Right cardiac atrium (tissue), 5 donors: ENCODE data around the gene MAG. TPM values are rescaled to one million over a fixed set of nuclear protein-coding genes. Genes with fewer than 3 reads are reported as not detected.

ENCODE experiments used
- ATAC-seq, 2 donors: fragments of 200-7000 bp; cut with Tn5 transposase; one replicate each; pipeline versions ENCODE4 v1.8.0 to v1.9.1; 2020; ENCODE audit warnings: moderate library complexity in 2 of 2, mild to moderate bottlenecking in 1 of 2
- DNase-seq, 3 donors: peaks; one replicate each; pipeline ENCODE4 v3.0.0-alpha.2; 2020
- H3K27ac ChIP-seq: one replicate; pipeline ENCODE4 v1.5.1; 2013; ENCODE audit warnings: mild to moderate bottlenecking, low read length, control low read depth, moderate library complexity
- H3K27me3 ChIP-seq: one replicate; pipeline ENCODE4 v1.6.1; 2013; ENCODE audit not compliant: control insufficient read depth, insufficient read depth
- H3K4me1 ChIP-seq: one replicate; pipeline ENCODE4 v1.6.1; 2013; ENCODE audit warnings: low read length; ENCODE audit not compliant: control insufficient read depth, insufficient read depth
- H3K4me3 ChIP-seq: one replicate; pipeline ENCODE4 v1.5.1; 2013; ENCODE audit warnings: low read length, control low read depth
- H3K9me3 ChIP-seq: one replicate; pipeline ENCODE4 v1.6.1; 2013; ENCODE audit warnings: low read length; ENCODE audit not compliant: control insufficient read depth
- WGBS: extraction: QIAGEN DNeasy Blood & Tissue Kit; methylation state at CpG from one replicate; pipeline ENCODE4 v1.1.7; 2013; 5-methylcytosine and 5-hydroxymethylcytosine counted together
- intact Hi-C, 4 donors: fragments of 100-400 bp; cut with DNase I; formaldehyde crosslinking; loops; one replicate each; pipeline versions ENCODE4 v1.11.0 to v1.14.0; 2022 to 2023
- polyA plus RNA-seq: library from polyadenylated mRNA; stranded (reverse); fragments of 200-250 nt; gene quantifications from one replicate; pipeline ENCODE4 v1.2.3, GENCODE V29; 2013
- total RNA-seq, 4 donors: library from RNA; stranded (reverse); fragmentation: NEBNext Ultra II Directional; extraction: Animal tissue kit (Norgen Biotek cat#: 25700); gene quantifications; one replicate each; pipeline ENCODE4 v1.2.1, GENCODE V29; 2021
- donor health status: healthy with polysubstance abuse.
- donor health status: DM: no; HTN: yes; CAD: no.
- donor health status: DM: no; HTN: no; CAD: no.
- donor health status: DM: no; HTN: yes; CAD: no; lungs with severe emphysema.
- donor health status: DM: yes; HTN: yes; CAD: no.

Gene MAG
- total and polyA plus RNA-seq, 5 donors: 1.3 TPM; not detected in 4

DNA sequence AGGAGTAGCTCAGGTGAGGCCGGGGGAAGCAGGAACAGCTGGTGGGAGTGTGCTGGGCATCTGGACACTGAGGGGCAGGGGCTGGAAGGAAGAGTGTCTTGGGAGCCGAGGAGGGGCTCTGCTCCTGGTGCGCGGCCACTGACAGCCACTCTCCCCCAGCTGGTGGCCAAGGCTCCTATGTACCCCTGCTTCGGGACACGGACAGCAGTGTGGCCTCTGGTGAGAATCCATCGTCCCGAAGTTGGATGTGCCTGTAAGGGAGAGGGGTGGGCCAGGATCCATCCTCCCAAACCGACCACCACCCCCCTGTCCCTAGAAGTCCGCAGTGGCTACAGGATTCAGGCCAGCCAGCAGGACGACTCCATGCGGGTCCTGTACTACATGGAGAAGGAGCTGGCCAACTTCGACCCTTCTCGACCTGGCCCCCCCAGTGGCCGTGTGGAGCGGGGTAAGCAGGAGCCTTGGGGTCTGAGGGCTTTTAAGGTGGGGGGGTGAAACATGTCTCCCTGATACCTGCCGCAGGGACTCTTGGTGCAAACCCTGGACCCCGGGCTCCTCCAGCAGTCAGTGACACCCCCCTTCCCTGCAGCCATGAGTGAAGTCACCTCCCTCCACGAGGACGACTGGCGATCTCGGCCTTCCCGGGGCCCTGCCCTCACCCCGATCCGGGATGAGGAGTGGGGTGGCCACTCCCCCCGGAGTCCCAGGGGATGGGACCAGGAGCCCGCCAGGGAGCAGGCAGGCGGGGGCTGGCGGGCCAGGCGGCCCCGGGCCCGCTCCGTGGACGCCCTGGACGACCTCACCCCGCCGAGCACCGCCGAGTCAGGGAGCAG, 25.2 kb upstream of the MAG start:
- ATAC-seq (peak; percentile 10 to 42), DNase-seq (peak; percentile 65 to 85 (median 83))
- Histone ChIP-seq H3K4me3 (peak overlapping the region; percentile 98), H3K27me3 (no peaks in the 10 kb centered on the region), H3K9me3 (no peaks in the 10 kb centered on the region), H3K27ac (peak overlapping the region; percentile 83), H3K4me1 (peaks cover 2% of the 10 kb centered on the region)
- 34% methylated on average over 39 of the region's 39 CpGs for WGBS
- intact Hi-C loops: no loop called here

- intact Hi-C loops: no loop called here
- DNase-seq (peak; percentile 69 to 89 (median 87)), ATAC-seq (peak; percentile 53 to 59)
- Histone ChIP-seq H3K27me3 (no peaks in the 10 kb centered on the region), H3K4me1 (peaks cover 2% of the 10 kb centered on the region), H3K27ac (peak overlapping the region; percentile 83), H3K9me3 (no peaks in the 10 kb centered on the region), H3K4me3 (peak overlapping the region; percentile 98)
- WGBS: under 1% methylated on average over 40 of the region's 40 CpGs
Measured at GRCh38 chr19:35267353-35267817, 24.6 kb upstream of the MAG start.

GRCh38 chr19:35267818-35268535, 24.0 kb upstream of the MAG start:
- Histone ChIP-seq H3K27me3 (no peaks in the 10 kb centered on the region), H3K9me3 (no peaks in the 10 kb centered on the region), H3K4me1 (peaks cover 2% of the 10 kb centered on the region), H3K4me3 (peak overlapping the region; percentile 98), H3K27ac (peak overlapping the region; percentile 83)
- under 1% methylated on average over 100 of the region's 100 CpGs for WGBS
- DNase-seq (peak; percentile 82 to 94 (median 92)), ATAC-seq (peak; percentile 76 to 77)
- intact Hi-C loops: no loop called here

DNA sequence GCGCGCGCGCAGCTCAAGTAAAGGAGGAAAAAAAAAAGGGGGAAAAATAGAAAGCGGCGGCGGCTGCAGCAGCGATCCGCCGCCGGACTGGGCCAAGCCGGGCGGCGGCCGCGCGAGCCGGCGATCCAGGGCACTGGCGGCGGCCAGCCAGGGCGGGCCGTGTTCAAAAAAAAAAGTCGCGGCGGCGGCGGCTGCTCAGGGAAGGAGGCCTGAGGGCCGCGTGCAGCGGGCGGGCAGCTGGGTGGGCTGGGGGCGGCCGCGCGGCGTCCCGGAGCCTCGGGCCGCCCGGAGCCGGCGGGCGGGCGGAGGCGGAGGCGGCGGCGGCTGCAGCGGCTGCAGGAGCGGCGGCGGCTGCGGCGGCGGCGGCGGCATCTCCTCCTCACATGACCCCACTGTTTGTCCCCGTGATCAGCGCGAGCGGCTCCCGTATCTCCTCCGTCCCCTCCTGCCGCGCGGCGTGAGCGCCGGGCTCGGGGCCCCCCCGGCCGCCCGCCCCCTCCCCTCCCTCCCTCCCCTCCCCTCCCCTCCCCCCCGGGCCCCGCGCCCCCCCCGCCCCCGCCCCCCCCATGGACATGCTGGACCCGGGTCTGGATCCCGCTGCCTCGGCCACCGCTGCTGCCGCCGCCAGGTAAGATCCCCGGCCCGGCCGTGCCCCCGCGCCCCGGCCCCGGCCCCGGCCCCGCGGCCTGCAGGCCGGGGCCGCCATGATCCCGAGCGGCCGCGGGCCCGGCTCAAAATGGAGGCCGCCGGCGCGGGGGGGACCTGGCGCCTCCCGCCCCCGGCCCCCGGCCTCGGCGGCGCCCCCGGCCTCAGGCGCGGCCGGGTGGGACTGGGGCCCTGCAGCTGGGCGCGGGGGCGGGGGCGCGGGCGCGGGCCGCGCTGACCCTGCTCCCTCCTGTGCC, 23.2 kb upstream of the MAG start, which contains the start of gene USF2:
USF2 (plus strand) TSS at position 427 of the 902 bp plus-strand sequence; CDS start at position 567, 140 bp downstream.
- Histone ChIP-seq H3K27ac (peak within 1 kb of the TSS; percentile 94), H3K4me3 (peak within 1 kb of the TSS; percentile 98), H3K27me3 (no peaks in the 10 kb centered on the region), H3K9me3 (no peaks in the 10 kb centered on the region), H3K4me1 (peaks cover 2% of the 10 kb centered on the region)
- WGBS: under 1% methylated on average over 110 of the region's 126 CpGs
- peak; percentile 80 to 92 (median 92) for DNase-seq
- intact Hi-C loops: no loop called here
- no peak for ATAC-seq

DNA sequence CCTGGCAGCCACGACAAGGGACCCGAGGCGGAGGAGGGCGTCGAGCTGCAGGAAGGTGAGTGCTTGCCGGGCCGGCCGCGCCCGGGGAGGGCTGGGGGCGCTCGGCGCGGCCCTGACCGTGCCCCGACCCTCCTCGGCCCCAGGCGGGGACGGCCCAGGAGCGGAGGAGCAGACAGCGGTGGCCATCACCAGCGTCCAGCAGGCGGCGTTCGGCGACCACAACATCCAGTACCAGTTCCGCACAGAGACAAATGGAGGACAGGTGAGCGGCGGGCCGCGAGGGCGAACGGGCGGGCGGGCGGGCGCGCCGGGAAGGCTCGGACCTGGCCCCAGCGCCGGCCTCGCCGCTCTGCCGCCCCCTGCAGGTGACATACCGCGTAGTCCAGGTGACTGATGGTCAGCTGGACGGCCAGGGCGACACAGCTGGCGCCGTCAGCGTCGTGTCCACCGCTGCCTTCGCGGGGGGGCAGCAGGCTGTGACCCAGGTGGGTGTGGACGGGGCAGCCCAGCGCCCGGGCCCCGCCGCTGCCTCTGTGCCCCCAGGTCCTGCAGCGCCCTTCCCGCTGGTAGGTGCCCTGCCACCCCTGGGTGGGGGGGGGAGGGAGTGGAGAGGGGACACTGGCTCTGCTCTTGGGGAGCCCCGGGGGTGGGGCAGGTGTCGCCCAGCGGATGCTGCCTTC, 22.4 kb upstream of the MAG start:
- Histone ChIP-seq H3K27ac (peak overlapping the region; percentile 89), H3K9me3 (no peaks in the 10 kb centered on the region), H3K27me3 (no peaks in the 10 kb centered on the region), H3K4me3 (peak overlapping the region; percentile 98), H3K4me1 (peaks cover 2% of the 10 kb centered on the region)
- peak; percentile 49 to 53 for ATAC-seq
- intact Hi-C loops: loop anchor here in 1 of 4 donors (10.0 kb wide), 1 partner anchor 225 kb away; the partner anchor contains the start of gene KRTDAP
- WGBS: 3% methylated on average over 66 of the region's 66 CpGs
- DNase-seq: peak; percentile 82 to 96 (median 95)

DNA sequence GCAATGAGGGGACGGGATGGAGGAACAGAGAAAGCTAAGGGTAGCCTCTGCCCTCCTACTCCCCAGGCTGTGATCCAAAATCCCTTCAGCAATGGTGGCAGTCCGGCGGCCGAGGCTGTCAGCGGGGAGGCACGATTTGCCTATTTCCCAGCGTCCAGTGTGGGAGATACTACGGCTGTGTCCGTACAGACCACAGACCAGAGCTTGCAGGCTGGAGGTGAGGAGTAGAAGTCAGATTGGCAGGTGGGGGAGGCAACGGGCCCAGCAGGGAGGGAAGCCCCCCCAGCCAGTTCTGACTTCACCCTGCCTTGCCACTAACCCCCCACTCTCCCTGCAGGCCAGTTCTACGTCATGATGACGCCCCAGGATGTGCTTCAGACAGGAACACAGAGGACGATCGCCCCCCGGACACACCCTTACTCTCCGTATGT, 21.6 kb upstream of the MAG start:
- Histone ChIP-seq H3K4me3 (no peak overlapping the region), H3K9me3 (no peaks in the 10 kb centered on the region), H3K27me3 (no peaks in the 10 kb centered on the region), H3K4me1 (peaks cover 2% of the 10 kb centered on the region), H3K27ac (no peak overlapping the region)
- ATAC-seq: no peak
- intact Hi-C loops: loop anchor here in 1 of 4 donors (10.0 kb wide), 1 partner anchor 224 kb away; the partner anchor contains the start of gene KRTDAP
- peak in 2 of 3 donors; percentile 11 to 57 for DNase-seq
- 86% methylated on average over 16 of the region's 16 CpGs for WGBS

DNA sequence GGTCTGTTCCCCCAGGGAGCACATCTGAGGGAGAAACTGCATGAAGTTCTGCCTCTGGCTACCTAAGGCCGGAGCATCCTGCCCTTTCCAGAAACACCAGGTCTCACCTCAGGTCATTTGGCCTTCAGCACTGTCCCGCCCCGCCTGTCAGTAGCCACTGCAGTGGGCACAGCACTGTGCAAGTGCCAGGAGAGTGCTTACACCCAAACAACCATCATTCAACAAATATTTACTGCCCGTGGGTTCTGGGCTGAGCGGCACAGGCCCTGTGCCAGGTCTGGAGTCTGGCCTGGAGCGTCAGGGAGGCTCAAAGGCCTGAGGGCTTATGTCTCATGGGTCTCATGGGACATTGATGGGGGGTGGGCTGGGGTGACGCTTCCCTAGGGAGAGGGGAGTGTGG, 20.4 kb upstream of the MAG start:
- DNase-seq (peak; percentile 5 to 54 (median 48)), ATAC-seq (no peak)
- peaks cover 2% of the 10 kb centered on the region for H3K4me1 ChIP-seq
- no peaks in the 10 kb centered on the region for H3K9me3 ChIP-seq
- intact Hi-C loops: loop anchor here in 1 of 4 donors (10.0 kb wide), 1 partner anchor 223 kb away; the partner anchor contains the start of gene KRTDAP
- no peaks in the 10 kb centered on the region for H3K27me3 ChIP-seq
- 84% methylated on average over 7 of the region's 7 CpGs for WGBS
- no peak overlapping the region for H3K27ac ChIP-seq
- H3K4me3 ChIP-seq: no peak overlapping the region

DNA sequence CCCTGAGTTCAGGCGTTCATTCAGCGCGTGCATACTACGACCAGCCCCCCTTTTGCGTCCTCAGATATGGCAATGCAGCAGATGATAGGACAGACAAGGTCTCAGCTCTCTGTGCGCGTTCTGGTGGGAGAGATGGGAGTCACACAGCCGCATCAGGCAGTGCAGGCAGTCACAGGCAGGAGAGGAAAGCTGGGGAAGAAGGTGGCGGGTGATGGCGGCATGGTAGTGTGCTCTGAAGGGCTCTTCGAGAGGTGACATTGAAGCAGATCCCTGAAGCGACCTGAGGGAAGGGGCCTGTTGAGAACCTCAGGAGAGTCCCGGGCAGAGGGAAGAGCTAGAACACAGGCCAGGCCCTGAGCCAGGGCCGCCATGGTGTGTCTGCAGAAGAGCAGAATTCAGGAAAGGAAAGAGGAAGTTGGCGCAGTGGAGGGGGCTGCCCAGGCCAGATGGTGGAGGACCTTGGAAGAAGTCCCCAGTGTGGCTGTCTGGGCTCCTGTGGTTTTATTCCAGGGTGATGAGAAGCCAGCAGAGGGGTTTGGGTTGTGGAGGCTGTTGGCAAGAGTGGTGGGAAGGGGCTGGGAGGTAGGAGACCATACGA, 19.7 kb upstream of the MAG start:
- Histone ChIP-seq H3K27me3 (no peaks in the 10 kb centered on the region), H3K9me3 (no peaks in the 10 kb centered on the region), H3K4me1 (no peaks in the 10 kb centered on the region), H3K27ac (no peak overlapping the region), H3K4me3 (no peak overlapping the region)
- ATAC-seq: no peak
- intact Hi-C loops: loop anchor here in 1 of 4 donors (10.0 kb wide), 1 partner anchor 223 kb away; the partner anchor contains the start of gene KRTDAP
- peak in 2 of 3 donors; percentile 14 to 73 for DNase-seq
- WGBS: 86% methylated on average over 16 of the region's 16 CpGs

GRCh38 chr19:35272954-35273649, 18.9 kb upstream of the MAG start:
- WGBS: 82% methylated on average over 10 of the region's 10 CpGs
- intact Hi-C loops: loop anchor here in 1 of 4 donors (10.0 kb wide), 1 partner anchor 222 kb away; the partner anchor contains the start of gene KRTDAP
- ATAC-seq (no peak), DNase-seq (peak in 2 of 3 donors; percentile 6 to 47)
- Histone ChIP-seq H3K4me1 (no peaks in the 10 kb centered on the region), H3K4me3 (no peak overlapping the region), H3K9me3 (no peaks in the 10 kb centered on the region), H3K27ac (no peak overlapping the region), H3K27me3 (no peaks in the 10 kb centered on the region)
